Thyroid gland (tissue), 4 donors: ENCODE measurements around the gene TCEAL7. TPM values are rescaled to one million over a fixed set of nuclear protein-coding genes. Genes with fewer than 3 reads are reported as not detected.
A peak's percentile ranks its signal among the peaks of the same experiment; 100 is the strongest.

ENCODE experiments used
- DNase-seq, 2 donors: peaks; one replicate each; pipeline ENCODE4 v3.0.0-alpha.2; 2019
- H3K27ac ChIP-seq, 3 donors: fragments of 200-600 bp; sonication (generic); 1 replicate in 2 of 3; 2 replicates in 1 of 3; pipeline ENCODE4 v1.5.1; 2016 to 2019; ENCODE audit warnings: mild to moderate bottlenecking in 1 of 3, moderate library complexity in 1 of 3
- H3K27me3 ChIP-seq: fragments of 200-600 bp; sonication (generic); one replicate; pipeline ENCODE4 v1.5.1; 2019
- H3K36me3 ChIP-seq, 2 donors: fragments of 200-600 bp; sonication (generic); one replicate each; pipeline ENCODE4 v1.5.1; 2016 to 2019
- H3K4me1 ChIP-seq, 2 donors: fragments of 200-600 bp; sonication (generic); one replicate each; pipeline ENCODE4 v1.5.1; 2017 to 2019
- H3K4me3 ChIP-seq, 3 donors: fragments of 200-600 bp; sonication (generic); replicated peaks in 1 of 3; 1 replicate in 2 of 3; 2 replicates in 1 of 3; pipeline ENCODE4 v1.5.1; 2016; ENCODE audit warnings: mild to moderate bottlenecking in 1 of 3
- H3K9me3 ChIP-seq: fragments of 200-600 bp; sonication (generic); one replicate; pipeline ENCODE4 v1.5.1; 2017
- CTCF ChIP-seq, 6 experiments: fragments of 200-600 bp in 3 of 6; fragments of 450-650 bp in 3 of 6; sonication (generic) in 3 of 6; IDR thresholded peaks; one replicate each; pipeline ENCODE4 v1.5.1; 2016 to 2019; ENCODE audit warnings: antibody characterized with exemption in 6 of 6, mild to moderate bottlenecking in 2 of 6, inconsistent platforms in 1 of 6, moderate library complexity in 1 of 6
- POLR2A ChIP-seq, 2 donors: fragments of 450-650 bp; IDR thresholded peaks; one replicate each; pipeline ENCODE4 v1.6.1; 2017; ENCODE audit warnings: antibody characterized with exemption in 2 of 2, mild to moderate bottlenecking in 2 of 2, moderate library complexity in 1 of 2
- WGBS, 2 donors: methylation state at CpG; one replicate each; pipeline ENCODE4 v1.1.5; 2017; 5-methylcytosine and 5-hydroxymethylcytosine counted together
- intact Hi-C: fragments of 100-400 bp; cut with DNase I; formaldehyde crosslinking; loops from one replicate; pipeline ENCODE4 v1.15.1; 2023
- total RNA-seq, 4 donors: library from RNA; depleted of rRNA; stranded (reverse); fragments of >200 nt; gene quantifications; one replicate each; pipeline ENCODE4 v1.2.3, GENCODE V29; 2016

TCEAL7 gene
- total RNA-seq, 4 donors from 2014 or later, result 2.3 to 6.6 (median 4.1) TPM

DNA sequence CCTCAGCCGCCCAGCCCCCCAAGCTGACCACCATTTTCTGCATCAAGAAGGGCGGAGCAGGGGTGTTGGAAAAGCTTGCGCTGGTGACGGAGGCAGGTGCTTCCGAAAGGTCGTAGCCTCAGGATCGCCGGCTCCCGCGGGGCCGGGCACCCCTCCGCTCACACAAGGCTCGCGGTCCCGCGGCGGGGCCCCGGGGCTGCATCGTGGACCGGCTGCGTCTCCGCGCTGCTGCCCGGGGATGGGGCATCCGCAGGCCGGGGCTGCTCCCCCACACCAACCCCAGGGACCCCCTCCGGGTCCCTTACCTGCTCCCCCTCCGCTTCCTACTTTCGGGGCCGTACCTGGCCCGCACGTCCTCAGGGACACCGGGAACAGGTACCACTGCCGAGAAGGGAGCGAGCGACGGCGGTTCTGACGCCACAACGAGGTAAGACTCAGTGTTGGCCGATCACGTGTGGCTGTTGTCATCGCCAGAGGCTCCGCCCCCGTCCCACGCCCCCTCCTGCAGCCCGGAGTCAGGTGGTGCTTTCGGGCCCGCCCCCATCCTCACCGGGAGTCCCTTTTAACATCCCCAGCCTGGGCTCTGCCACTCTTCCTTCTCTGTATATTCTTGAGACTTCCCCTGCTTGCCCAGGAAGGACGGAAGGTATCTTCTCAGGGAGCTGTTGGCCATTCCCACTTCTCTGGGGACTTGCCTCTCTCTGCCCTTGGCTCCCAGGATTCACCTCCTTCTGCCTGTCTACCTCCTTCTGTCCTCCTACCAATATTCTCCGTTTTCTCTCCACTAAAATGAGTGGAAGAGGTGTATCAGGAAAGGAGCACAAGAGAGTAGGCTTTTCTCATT is 19.3 kb upstream of the TCEAL7 start, which contains the start of gene BEX2:
TSS of gene BEX2 (minus strand) at position 436 of the 844 bp plus-strand sequence. CDS start 1,014 bp downstream, outside the sequence.
- H3K27ac ChIP-seq, result peak within 1 kb of the TSS; percentile 73 to 83 (median 80)
- DNase-seq, result peak; percentile 91 to 92
- 4 to 23% methylated on average over 2 to 15 of the region's 52 CpGs for WGBS, 2 donors
- H3K4me1 ChIP-seq, result no peaks in the 10 kb centered on the region
- H3K4me3 ChIP-seq, result peak within 1 kb of the TSS in 2 of 3 donors; percentile 44 to 60
- TF ChIP-seq POLR2A (IDR thresholded peaks at IDR 0.05) (peak; percentile 35 to 95), CTCF (IDR thresholded peaks at IDR 0.05) (no peak)
- H3K27me3 ChIP-seq, result no peaks in the 10 kb centered on the region
- H3K36me3 ChIP-seq, result no peaks in the 10 kb centered on the region
- intact Hi-C loops, result no loop called here
- H3K9me3 ChIP-seq, result no peaks in the 10 kb centered on the region

GRCh38 chrX:103311399-103311780 is 18.6 kb upstream of the TCEAL7 start:
- WGBS, 2 donors, result 71 to 82% methylated on average over 3 of the region's 3 CpGs
- no peak overlapping the region for H3K27ac ChIP-seq
- no peaks in the 10 kb centered on the region for H3K36me3 ChIP-seq
- H3K9me3 ChIP-seq, result no peaks in the 10 kb centered on the region
- no peak for DNase-seq
- no peaks in the 10 kb centered on the region for H3K27me3 ChIP-seq
- peak overlapping the region in 1 of 3 donors; percentile 44 for H3K4me3 ChIP-seq
- H3K4me1 ChIP-seq, result no peaks in the 10 kb centered on the region
- no peak for TF ChIP-seq POLR2A (IDR thresholded peaks at IDR 0.05)
- no peak for TF ChIP-seq CTCF (IDR thresholded peaks at IDR 0.05)
- intact Hi-C loops, result no loop called here

DNA sequence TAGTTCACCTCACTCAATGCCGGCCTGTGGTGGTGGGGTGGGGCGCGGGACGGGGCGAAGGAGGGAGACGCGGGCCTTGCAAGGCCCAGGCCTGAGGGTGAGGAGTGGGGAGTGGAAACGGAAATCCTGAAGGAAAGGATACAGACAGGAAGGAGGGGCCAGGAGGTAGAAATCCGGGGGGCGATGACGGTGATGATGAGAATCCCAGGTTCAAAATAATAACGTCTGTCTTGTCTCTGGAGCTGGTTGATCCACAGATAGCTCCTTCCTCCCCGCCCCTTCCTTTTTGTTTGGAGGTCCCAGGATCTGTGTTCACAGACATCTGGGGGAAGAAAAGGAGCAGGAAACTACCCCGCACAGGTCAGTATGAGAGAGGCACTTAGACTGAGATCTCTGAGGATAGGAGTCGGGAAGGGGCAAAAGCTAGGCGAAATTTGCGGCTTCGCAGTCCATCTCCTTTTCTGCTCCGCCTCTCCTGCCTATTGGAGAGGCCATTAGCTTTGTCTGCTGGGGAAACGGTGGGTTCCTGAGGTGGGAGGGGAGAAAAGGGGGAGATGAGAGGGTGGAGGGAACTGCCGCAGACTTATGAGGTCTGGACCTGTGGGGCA is 746 bp downstream of the TCEAL7 start:
- intact Hi-C loops, result no loop called here
- no peak for DNase-seq
- no peaks in the 10 kb centered on the region for H3K36me3 ChIP-seq
- H3K4me3 ChIP-seq, result no peak overlapping the region
- no peak for TF ChIP-seq CTCF (IDR thresholded peaks at IDR 0.05)
- TF ChIP-seq POLR2A (IDR thresholded peaks at IDR 0.05), result no peak
- peaks cover 6% of the 10 kb centered on the region for H3K27me3 ChIP-seq
- no peak overlapping the region for H3K27ac ChIP-seq
- WGBS, 2 donors, result 22 to 23% methylated on average over 21 of the region's 21 CpGs
- no peaks in the 10 kb centered on the region for H3K4me1 ChIP-seq
- no peaks in the 10 kb centered on the region for H3K9me3 ChIP-seq

GRCh38 chrX:103338663-103339062 is 8.6 kb downstream of the TCEAL7 start:
- Histone ChIP-seq H3K27ac (no peak overlapping the region), H3K4me3 (no peak overlapping the region), H3K4me1 (no peaks in the 10 kb centered on the region), H3K9me3 (no peaks in the 10 kb centered on the region), H3K36me3 (no peaks in the 10 kb centered on the region), H3K27me3 (peaks cover 3% of the 10 kb centered on the region)
- TF ChIP-seq CTCF (IDR thresholded peaks at IDR 0.05), result no peak
- no peak for TF ChIP-seq POLR2A (IDR thresholded peaks at IDR 0.05)
- 60 to 83% methylated on average over 1 to 3 of the region's 3 CpGs for WGBS, 2 donors
- intact Hi-C loops, result no loop called here
- no peak for DNase-seq

DNA sequence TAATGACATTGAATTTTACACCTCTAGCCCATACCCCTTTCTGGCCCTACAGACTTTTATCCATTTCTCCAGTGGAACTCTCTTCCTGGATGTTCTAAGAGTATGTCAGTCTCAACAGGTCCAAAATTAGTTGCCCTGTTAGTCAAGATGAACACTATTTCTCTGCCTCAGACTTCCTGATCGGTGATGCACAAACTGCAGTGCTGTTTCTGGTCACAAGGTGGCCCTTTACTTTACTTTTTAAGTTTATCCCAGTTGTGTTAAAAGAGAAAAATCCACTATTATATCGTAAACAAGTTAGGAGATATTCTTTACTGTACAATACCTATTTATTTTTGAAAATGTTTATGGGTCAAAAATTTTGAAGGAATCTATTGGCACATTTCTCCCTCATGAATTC is 13.1 kb downstream of the TCEAL7 start:
- intact Hi-C loops, result loop anchor here (5.0 kb wide), 1 partner anchor 124 kb away; no protein-coding TSS in a partner anchor
- TF ChIP-seq POLR2A (IDR thresholded peaks at IDR 0.05) (no peak), CTCF (IDR thresholded peaks at IDR 0.05) (peak in 5 of 6 experiments; percentile 46 to 69 (median 65))
- WGBS, 2 donors, result 5 to 10% methylated on average over 2 of the region's 2 CpGs
- Histone ChIP-seq H3K27me3 (no peaks in the 10 kb centered on the region), H3K9me3 (no peaks in the 10 kb centered on the region), H3K36me3 (no peaks in the 10 kb centered on the region), H3K4me1 (no peaks in the 10 kb centered on the region), H3K27ac (no peak overlapping the region), H3K4me3 (no peak overlapping the region)
- DNase-seq, result peak; percentile 55 to 62
